ENCODE data around the gene ENO3.
A peak's percentile ranks its signal among the peaks of the same experiment; 100 is the strongest.
"Not testable (repeated sequence)": the region's sequence is repeated elsewhere in the genome, so short reads cannot be mapped to it uniquely, and the experiment has no call there.

The ENO3 gene

GRCh38 chr17:4950746-4951204 lies at the start of gene ENO3:
Gene ENO3 (plus strand): TSS chr17:4951119. CDS start chr17:4951830, 711 bp downstream.
- H3K9me3 Mint-ChIP-seq, result no peaks in the 10 kb centered on the region
- peaks cover 37% of the 10 kb centered on the region for H3K36me3 Mint-ChIP-seq (ENCODE audit: insufficient read depth)
- peak within 1 kb of the TSS; percentile 94 for H3K27ac Mint-ChIP-seq (ENCODE audit: low read depth)
- no peak for ATAC-seq (replicated peaks; ENCODE audit: extremely low read depth, poor library complexity, severe bottlenecking)
- DNase-seq (ENCODE audit: low spot score in 2 of 2), result no peak
- H3K4me1 Mint-ChIP-seq, result peaks cover 28% of the 10 kb centered on the region
- no peaks in the 10 kb centered on the region for H3K27me3 Mint-ChIP-seq
- H3K4me3 Mint-ChIP-seq, result peak within 1 kb of the TSS; percentile 94

- peak overlapping the region; percentile 84 for H3K4me3 Mint-ChIP-seq
Measured at GRCh38 chr17:4901648-4902344, 49.1 kb upstream of the ENO3 start.

DNA sequence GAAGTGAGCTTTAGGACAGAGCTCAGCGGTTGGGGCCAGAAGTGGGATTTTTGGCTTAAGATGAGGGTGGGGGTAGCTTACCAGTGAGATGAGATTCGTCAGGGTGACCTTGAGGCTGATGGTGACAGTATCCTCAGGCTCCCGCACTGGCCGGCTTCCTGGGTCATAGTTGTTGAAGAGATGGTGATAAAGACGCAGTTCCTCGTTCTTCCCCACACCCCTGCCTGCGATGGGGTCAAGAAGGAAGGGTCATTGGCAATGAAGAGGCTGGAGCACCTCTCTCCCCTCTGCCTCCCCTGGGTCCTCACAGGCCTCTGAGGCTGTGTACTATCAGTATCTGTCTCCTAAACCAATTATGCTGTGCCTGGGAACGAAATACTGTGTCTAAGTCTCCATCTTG lies 48.4 kb upstream of the ENO3 start:
- H3K27me3 Mint-ChIP-seq, result no peaks in the 10 kb centered on the region
- no peaks in the 10 kb centered on the region for H3K9me3 Mint-ChIP-seq
- ATAC-seq (replicated peaks; ENCODE audit: extremely low read depth, poor library complexity, severe bottlenecking), result no peak
- peak overlapping the region; percentile 92 for H3K27ac Mint-ChIP-seq (ENCODE audit: low read depth)
- no peak for DNase-seq (ENCODE audit: low spot score in 2 of 2)
- peaks cover 42% of the 10 kb centered on the region for H3K4me1 Mint-ChIP-seq
- H3K36me3 Mint-ChIP-seq (ENCODE audit: insufficient read depth), result peaks cover 31% of the 10 kb centered on the region
- peak overlapping the region; percentile 84 for H3K4me3 Mint-ChIP-seq

More at GRCh38 chr17:4901648-4902344, 49.1 kb upstream of the ENO3 start:
- peaks cover 42% of the 10 kb centered on the region for H3K4me1 Mint-ChIP-seq
- no peaks in the 10 kb centered on the region for H3K9me3 Mint-ChIP-seq
- H3K27ac Mint-ChIP-seq (ENCODE audit: low read depth), result peak overlapping the region; percentile 92
- no peaks in the 10 kb centered on the region for H3K27me3 Mint-ChIP-seq
- no peak for ATAC-seq (replicated peaks; ENCODE audit: extremely low read depth, poor library complexity, severe bottlenecking)
- DNase-seq (ENCODE audit: low spot score in 2 of 2), result no peak
- peaks cover 35% of the 10 kb centered on the region for H3K36me3 Mint-ChIP-seq (ENCODE audit: insufficient read depth)

- Mint-ChIP-seq H3K4me3 (peak within 1 kb of the TSS; percentile 84), H3K36me3 (ENCODE audit: insufficient read depth) (peaks cover 31% of the 10 kb centered on the region), H3K4me1 (peaks cover 38% of the 10 kb centered on the region), H3K27ac (ENCODE audit: low read depth) (peak within 1 kb of the TSS; percentile 92), H3K9me3 (no peaks in the 10 kb centered on the region), H3K27me3 (no peaks in the 10 kb centered on the region)
- DNase-seq (ENCODE audit: low spot score in 2 of 2) (peak; percentile 57 to 63), ATAC-seq (replicated peaks; ENCODE audit: extremely low read depth, poor library complexity, severe bottlenecking) (peak; percentile 74)
Measured at GRCh38 chr17:4903051-4903818, 47.7 kb upstream of the ENO3 start, which contains the start of gene CHRNE. Gene CHRNE (minus strand): TSS chr17:4903098. CDS start chr17:4903063, 35 bp downstream.

DNA sequence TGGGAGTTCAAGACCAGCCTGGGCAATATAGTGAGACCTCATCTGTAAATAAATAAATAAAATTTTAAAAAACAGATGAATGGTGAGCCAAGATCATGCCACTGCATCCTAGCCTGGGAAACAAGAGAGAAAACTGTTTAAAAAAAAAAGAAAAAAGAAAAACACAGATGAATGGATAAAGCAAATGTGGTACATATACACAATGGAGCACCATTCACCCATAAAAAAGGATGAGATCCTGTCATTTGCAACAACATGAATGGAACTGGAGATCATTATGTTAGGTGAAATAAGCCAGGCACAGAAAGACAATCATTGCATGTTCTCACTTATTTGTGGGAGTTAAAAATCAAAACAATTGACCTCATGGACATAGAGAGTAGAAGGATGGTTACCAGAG lies 44.3 kb upstream of the ENO3 start:
- H3K27me3 Mint-ChIP-seq; ATAC-seq (replicated peaks; ENCODE audit: extremely low read depth, poor library complexity, severe bottlenecking); H3K4me3 Mint-ChIP-seq; H3K9me3 Mint-ChIP-seq; DNase-seq (ENCODE audit: low spot score in 2 of 2); H3K27ac Mint-ChIP-seq (ENCODE audit: low read depth): not testable (repeated sequence)
- Mint-ChIP-seq H3K4me1 (peaks cover 18% of the 10 kb centered on the region), H3K36me3 (ENCODE audit: insufficient read depth) (peaks cover 15% of the 10 kb centered on the region)

GRCh38 chr17:4908301-4908700 lies 42.6 kb upstream of the ENO3 start:
- Mint-ChIP-seq H3K27ac (ENCODE audit: low read depth) (no peak overlapping the region), H3K36me3 (ENCODE audit: insufficient read depth) (peaks cover 12% of the 10 kb centered on the region), H3K4me1 (peaks cover 6% of the 10 kb centered on the region), H3K4me3 (no peak overlapping the region), H3K27me3 (no peaks in the 10 kb centered on the region), H3K9me3 (no peaks in the 10 kb centered on the region)
- ATAC-seq (replicated peaks; ENCODE audit: extremely low read depth, poor library complexity, severe bottlenecking) (no peak), DNase-seq (ENCODE audit: low spot score in 2 of 2) (no peak)

DNA sequence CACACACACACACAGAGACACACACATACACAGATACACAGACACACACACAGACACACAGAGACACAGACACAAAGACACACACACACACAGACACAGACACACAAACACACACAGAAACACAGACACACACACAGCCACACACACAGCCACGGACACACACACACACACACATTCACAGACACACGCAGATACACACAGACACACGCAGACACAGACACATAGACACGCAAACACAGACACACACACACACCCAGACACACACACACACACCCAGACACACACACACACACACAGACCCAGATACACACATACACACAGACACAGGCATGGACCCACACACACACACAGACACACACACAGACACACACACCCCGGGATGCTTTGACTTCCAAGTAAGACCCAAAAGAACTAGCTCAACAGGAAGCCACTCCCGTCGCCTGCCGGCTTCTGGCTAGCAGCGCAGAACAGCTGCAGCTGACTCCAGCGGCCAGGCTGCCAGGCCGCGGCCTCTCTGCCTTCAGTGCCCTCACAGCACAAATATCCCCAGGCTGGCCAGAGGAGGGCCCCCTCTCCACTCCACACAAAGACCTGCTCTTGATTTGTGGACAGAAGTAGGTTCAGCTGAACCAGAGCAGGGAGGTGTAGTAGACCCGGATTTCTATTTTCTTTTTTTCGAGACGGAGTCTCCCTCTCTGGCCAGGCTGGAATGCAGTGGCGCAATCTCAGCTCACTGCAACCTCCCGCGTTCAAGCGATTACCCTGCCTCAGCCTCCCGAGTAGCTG lies 42.0 kb upstream of the ENO3 start:
- H3K4me1 Mint-ChIP-seq, result peaks cover under 1% of the 10 kb centered on the region
- no peak overlapping the region for H3K4me3 Mint-ChIP-seq
- DNase-seq (ENCODE audit: low spot score in 2 of 2) (peak; percentile 57 to 62), ATAC-seq (replicated peaks; ENCODE audit: extremely low read depth, poor library complexity, severe bottlenecking) (peak; percentile 83)
- H3K27me3 Mint-ChIP-seq, result no peaks in the 10 kb centered on the region
- H3K9me3 Mint-ChIP-seq, result no peaks in the 10 kb centered on the region
- H3K27ac Mint-ChIP-seq (ENCODE audit: low read depth), result no peak overlapping the region
- peaks cover 8% of the 10 kb centered on the region for H3K36me3 Mint-ChIP-seq (ENCODE audit: insufficient read depth)

- H3K9me3 Mint-ChIP-seq, result no peaks in the 10 kb centered on the region
- H3K27me3 Mint-ChIP-seq, result no peaks in the 10 kb centered on the region
- DNase-seq (ENCODE audit: low spot score in 2 of 2), result no peak
- ATAC-seq (replicated peaks; ENCODE audit: extremely low read depth, poor library complexity, severe bottlenecking), result no peak
- no peak overlapping the region for H3K27ac Mint-ChIP-seq (ENCODE audit: low read depth)
- H3K4me1 Mint-ChIP-seq, result no peaks in the 10 kb centered on the region
- H3K36me3 Mint-ChIP-seq (ENCODE audit: insufficient read depth), result no peaks in the 10 kb centered on the region
- H3K4me3 Mint-ChIP-seq, result no peak overlapping the region
Measured at GRCh38 chr17:4913994-4914393, 36.9 kb upstream of the ENO3 start.

GRCh38 chr17:4914551-4914950 lies 36.4 kb upstream of the ENO3 start:
- H3K36me3 Mint-ChIP-seq (ENCODE audit: insufficient read depth); H3K9me3 Mint-ChIP-seq; ATAC-seq (replicated peaks; ENCODE audit: extremely low read depth, poor library complexity, severe bottlenecking); H3K4me3 Mint-ChIP-seq; DNase-seq (ENCODE audit: low spot score in 2 of 2); H3K27ac Mint-ChIP-seq (ENCODE audit: low read depth); H3K4me1 Mint-ChIP-seq; H3K27me3 Mint-ChIP-seq: not testable (repeated sequence)

GRCh38 chr17:4919511-4920047 lies 31.3 kb upstream of the ENO3 start:
- H3K9me3 Mint-ChIP-seq, result no peaks in the 10 kb centered on the region
- no peak overlapping the region for H3K27ac Mint-ChIP-seq (ENCODE audit: low read depth)
- no peaks in the 10 kb centered on the region for H3K27me3 Mint-ChIP-seq
- ATAC-seq (replicated peaks; ENCODE audit: extremely low read depth, poor library complexity, severe bottlenecking) (no peak), DNase-seq (ENCODE audit: low spot score in 2 of 2) (no peak)
- H3K4me3 Mint-ChIP-seq, result no peak overlapping the region
- H3K4me1 Mint-ChIP-seq, result no peaks in the 10 kb centered on the region
- H3K36me3 Mint-ChIP-seq (ENCODE audit: insufficient read depth), result no peaks in the 10 kb centered on the region

GRCh38 chr17:4920351-4921048 lies 30.4 kb upstream of the ENO3 start:
- no peaks in the 10 kb centered on the region for H3K4me1 Mint-ChIP-seq
- no peaks in the 10 kb centered on the region for H3K36me3 Mint-ChIP-seq (ENCODE audit: insufficient read depth)
- DNase-seq (ENCODE audit: low spot score in 2 of 2) (no peak), ATAC-seq (replicated peaks; ENCODE audit: extremely low read depth, poor library complexity, severe bottlenecking) (no peak)
- H3K27me3 Mint-ChIP-seq, result no peaks in the 10 kb centered on the region
- H3K9me3 Mint-ChIP-seq, result no peaks in the 10 kb centered on the region
- no peak overlapping the region for H3K4me3 Mint-ChIP-seq
- no peak overlapping the region for H3K27ac Mint-ChIP-seq (ENCODE audit: low read depth)

- DNase-seq (ENCODE audit: low spot score in 2 of 2) (no peak), ATAC-seq (replicated peaks; ENCODE audit: extremely low read depth, poor library complexity, severe bottlenecking) (no peak)
- Mint-ChIP-seq H3K4me3 (no peak overlapping the region), H3K36me3 (ENCODE audit: insufficient read depth) (no peaks in the 10 kb centered on the region), H3K9me3 (no peaks in the 10 kb centered on the region), H3K27me3 (no peaks in the 10 kb centered on the region), H3K4me1 (no peaks in the 10 kb centered on the region), H3K27ac (ENCODE audit: low read depth) (no peak overlapping the region)
Measured at GRCh38 chr17:4921320-4921719, 29.6 kb upstream of the ENO3 start.
